Choroid plexus epithelial cell (primary cell): ENCODE data around the gene CCDC63.

Experiments used
- DNase-seq: peaks from one replicate; pipeline ENCODE4 v3.0.0-alpha.2; 2010; ENCODE audit warnings: low read depth
- H3K4me3 ChIP-seq: 2 replicates; pipeline ENCODE4 v1.5.1; 2011; ENCODE audit warnings: low read depth, mild to moderate bottlenecking, control low read depth, low read length, moderate library complexity
- CTCF ChIP-seq: conservative IDR thresholded peaks from 2 replicates; pipeline ENCODE4 v1.5.1; 2011; ENCODE audit warnings: low read depth, mild to moderate bottlenecking, control low read depth, inconsistent platforms, low read length, moderate library complexity

Gene CCDC63

GRCh38 chr12:110821917-110822316 is 24.9 kb upstream of the CCDC63 start:
- DNase-seq, result no peak
- TF ChIP-seq CTCF, result no peak
- H3K4me3 ChIP-seq, result no peak overlapping the region

- no peak for TF ChIP-seq CTCF
- no peak for DNase-seq
- no peak overlapping the region for H3K4me3 ChIP-seq
These were observed 23.9 kb upstream of the CCDC63 start for GRCh38 chr12:110822821-110823415.

- no peak overlapping the region for H3K4me3 ChIP-seq
- TF ChIP-seq CTCF, result no peak
These were observed 22.4 kb upstream of the CCDC63 start for GRCh38 chr12:110824342-110824741.

GRCh38 chr12:110825530-110825929 is 21.3 kb upstream of the CCDC63 start:
- TF ChIP-seq CTCF, result no peak
- no peak for DNase-seq
- no peak overlapping the region for H3K4me3 ChIP-seq

More at GRCh38 chr12:110824342-110824741, 22.4 kb upstream of the CCDC63 start:
- no peak for DNase-seq

GRCh38 chr12:110826592-110827200 is 20.1 kb upstream of the CCDC63 start:
- DNase-seq, result peak; percentile 92
- H3K4me3 ChIP-seq, result peak overlapping the region; percentile 42
- peak; percentile 94 for TF ChIP-seq CTCF

GRCh38 chr12:110829308-110829707 is 17.5 kb upstream of the CCDC63 start:
- H3K4me3 ChIP-seq, result no peak overlapping the region
- TF ChIP-seq CTCF, result no peak
- no peak for DNase-seq

- DNase-seq, result no peak
- H3K4me3 ChIP-seq, result no peak overlapping the region
- no peak for TF ChIP-seq CTCF
These were observed 10.5 kb upstream of the CCDC63 start for GRCh38 chr12:110836291-110836690.
